Colon (tissue), 2 donors: ENCODE measurements around the gene TUBA1C.
"Not testable (repeated sequence)": the region's sequence is repeated elsewhere in the genome, so short reads cannot be mapped to it uniquely, and the experiment has no call there.

Source experiments
- FAIRE-seq: peaks from 2 replicates; lab custom pipeline; 2012; peaks lifted over from hg19 to GRCh38; lab: Jason Lieb, UNC
- donor health status: control.
- donor health status: control.

TUBA1C gene

GRCh38 chr12:49310451-49311000 is 45.6 kb downstream of the TUBA1C start:
- FAIRE-seq: not testable (repeated sequence)

- FAIRE-seq: no peak
Observed at GRCh38 chr12:49314811-49315210, 49.9 kb downstream of the TUBA1C start.

- not testable (repeated sequence) for FAIRE-seq
Observed at GRCh38 chr12:49317118-49317517, 52.2 kb downstream of the TUBA1C start.

- not testable (repeated sequence) for FAIRE-seq
Observed at GRCh38 chr12:49320411-49321103, 55.7 kb downstream of the TUBA1C start.

GRCh38 chr12:49322367-49322707 is 57.5 kb downstream of the TUBA1C start:
- no peak for FAIRE-seq

GRCh38 chr12:49322708-49323523 is 58.0 kb downstream of the TUBA1C start, which contains the start of gene TROAP:
TROAP (plus strand) TSS chr12:49323255; CDS start chr12:49323609, 354 bp downstream.
- FAIRE-seq: peak; percentile 83

- no peak for FAIRE-seq
Observed at GRCh38 chr12:49323524-49324097, 58.7 kb downstream of the TUBA1C start.
